B cell (primary cell): ENCODE measurements around the gene FOXN3.

Experiments used
- CTCF ChIP-seq: fragments of 200-600 bp; IDR thresholded peaks from one replicate; pipeline ENCODE4 v1.8.0; 2022; ENCODE audit warnings: antibody characterized with exemption, mild to moderate bottlenecking
- EZH2 ChIP-seq: IDR thresholded peaks from 2 replicates; pipeline ENCODE4 v1.6.1; 2012; ENCODE audit warnings: borderline replicate concordance, low read depth, mild to moderate bottlenecking, moderate library complexity, low read length; ENCODE audit not compliant: insufficient read depth, poor library complexity, severe bottlenecking

- TF ChIP-seq CTCF (no peak), EZH2 (no peak)
These were observed 32.4 kb downstream of the FOXN3 start for GRCh38 chr14:89384636-89385035.
